ENCODE data around the gene PBX4.

PBX4 gene

GRCh38 chr19:19571071-19571786 is 47.3 kb downstream of the PBX4 start:
- TF ChIP-seq CTCF (IDR thresholded peaks at IDR 0.05; ENCODE audit: borderline replicate concordance, insufficient read depth, low read depth, low read length), result no peak
- no peak overlapping the region for H3K4me3 ChIP-seq (ENCODE audit: low read depth, low read length)

GRCh38 chr19:19570571-19570970 is 47.9 kb downstream of the PBX4 start:
- H3K4me3 ChIP-seq (ENCODE audit: low read depth, low read length), result no peak overlapping the region
- TF ChIP-seq CTCF (IDR thresholded peaks at IDR 0.05; ENCODE audit: borderline replicate concordance, insufficient read depth, low read depth, low read length), result no peak

- H3K4me3 ChIP-seq (ENCODE audit: low read depth, low read length), result no peak overlapping the region
- no peak for TF ChIP-seq CTCF (IDR thresholded peaks at IDR 0.05; ENCODE audit: borderline replicate concordance, insufficient read depth, low read depth, low read length)
These were observed 49.4 kb downstream of the PBX4 start for GRCh38 chr19:19568802-19569756.

- H3K4me3 ChIP-seq (ENCODE audit: low read depth, low read length), result no peak overlapping the region
- no peak for TF ChIP-seq CTCF (IDR thresholded peaks at IDR 0.05; ENCODE audit: borderline replicate concordance, insufficient read depth, low read depth, low read length)
These were observed 51.1 kb downstream of the PBX4 start for GRCh38 chr19:19567391-19567790.

GRCh38 chr19:19566306-19566705 is 52.2 kb downstream of the PBX4 start:
- no peak overlapping the region for H3K4me3 ChIP-seq (ENCODE audit: low read depth, low read length)
- TF ChIP-seq CTCF (IDR thresholded peaks at IDR 0.05; ENCODE audit: borderline replicate concordance, insufficient read depth, low read depth, low read length), result no peak

GRCh38 chr19:19563348-19563848 is 55.1 kb downstream of the PBX4 start:
- no peak for TF ChIP-seq CTCF (IDR thresholded peaks at IDR 0.05; ENCODE audit: borderline replicate concordance, insufficient read depth, low read depth, low read length)
- H3K4me3 ChIP-seq (ENCODE audit: low read depth, low read length), result no peak overlapping the region
